ENCODE results near the gene RFPL2.
"Not testable (repeated sequence)": the region's sequence is repeated elsewhere in the genome, so short reads cannot be mapped to it uniquely, and the experiment has no call there.

RFPL2 gene

GRCh38 chr22:32164075-32164860 is 40.6 kb downstream of the RFPL2 start:
- no peak for DNase-seq
- ATAC-seq, result no peak

- DNase-seq, ATAC-seq: not testable (repeated sequence)
Observed at GRCh38 chr22:32160411-32160810, 44.5 kb downstream of the RFPL2 start.

GRCh38 chr22:32158712-32159533 is 46.0 kb downstream of the RFPL2 start, which contains the start of gene C22orf42:
Gene C22orf42, minus strand, starts transcription at chr22:32159303. Its CDS starts 88 bp downstream, at chr22:32159215.
- ATAC-seq (no peak), DNase-seq (no peak)

GRCh38 chr22:32157632-32158031 is 47.2 kb downstream of the RFPL2 start:
- not testable (repeated sequence) for DNase-seq, ATAC-seq

- not testable (repeated sequence) for ATAC-seq, DNase-seq
Observed at GRCh38 chr22:32154727-32155126, 50.1 kb downstream of the RFPL2 start.

GRCh38 chr22:32151641-32152040 is 53.2 kb downstream of the RFPL2 start:
- not testable (repeated sequence) for DNase-seq, ATAC-seq

- not testable (repeated sequence) for ATAC-seq, DNase-seq
Observed at GRCh38 chr22:32150647-32151046, 54.2 kb downstream of the RFPL2 start.

GRCh38 chr22:32148372-32148771 is 56.5 kb downstream of the RFPL2 start:
- not testable (repeated sequence) for DNase-seq, ATAC-seq

GRCh38 chr22:32147128-32147527 is 57.7 kb downstream of the RFPL2 start:
- ATAC-seq, DNase-seq: not testable (repeated sequence)

- no peak for ATAC-seq
Observed at GRCh38 chr22:32144496-32145274, 60.2 kb downstream of the RFPL2 start.

GRCh38 chr22:32142600-32142999 is 62.3 kb downstream of the RFPL2 start:
- DNase-seq, result no peak
- ATAC-seq, result peak; percentile 70

More at GRCh38 chr22:32144496-32145274, 60.2 kb downstream of the RFPL2 start:
- no peak for DNase-seq

GRCh38 chr22:32140688-32141087 is 64.2 kb downstream of the RFPL2 start:
- peak; percentile 51 for ATAC-seq
- not testable (repeated sequence) for DNase-seq

Data from stimulated activated naive CD8-positive, alpha-beta T cell treated with anti-CD3 and anti-CD28 coated beads, Interleukin-15, Interleukin-2, amounts not matched to agents 100 U/mL and 50 U/mL, for 24 hours (primary cell).